Left ventricle myocardium inferior (tissue), 1 donor: ENCODE measurements around the gene HS3ST1. TPM values are rescaled to one million over a fixed set of nuclear protein-coding genes. Genes with fewer than 3 reads are reported as not detected.

Experiments
- DNase-seq: peaks from one replicate; pipeline ENCODE4 v3.0.0-alpha.2; 2020
- H3K27ac ChIP-seq: fragments of 200-600 bp; replicated peaks from 2 replicates; pipeline ENCODE4 v1.8.0; 2021
- H3K27me3 ChIP-seq: fragments of 200-600 bp; 2 replicates; pipeline ENCODE4 v1.8.0; 2021; ENCODE audit warnings: low read depth
- H3K36me3 ChIP-seq: fragments of 200-600 bp; 2 replicates; pipeline ENCODE4 v1.8.0; 2021
- H3K4me1 ChIP-seq: fragments of 200-600 bp; 2 replicates; pipeline ENCODE4 v1.8.0; 2021
- H3K4me3 ChIP-seq: fragments of 200-600 bp; 2 replicates; pipeline ENCODE4 v1.8.0; 2021; ENCODE audit warnings: mild to moderate bottlenecking, moderate library complexity
- H3K9me3 ChIP-seq: fragments of 200-600 bp; replicated peaks from 2 replicates; pipeline ENCODE4 v1.8.0; 2021
- intact Hi-C: fragments of 100-400 bp; cut with micrococcal nuclease; formaldehyde crosslinking; loops from one replicate; pipeline ENCODE4 v1.11.0; 2022
- total RNA-seq: library from RNA; stranded (reverse); fragmentation: NEBNext Ultra II Directional; extraction: Animal tissue kit (Norgen Biotek cat#: 25700); gene quantifications from one replicate; pipeline ENCODE4 v1.2.1, GENCODE V29; 2021
- TF ChIP-seq, protein P1 (sequence below): fragments of 200-600 bp; IDR thresholded peaks from 2 replicates; pipeline ENCODE4 v1.8.0; 2021; ENCODE audit warnings: antibody characterized with exemption, mild to moderate bottlenecking, borderline replicate concordance
- donor health status: DM: no; HTN: yes; CAD: no; lungs with severe emphysema.

HS3ST1 gene
- total RNA-seq, 1 donor from 2014 or later = 2.4 TPM

DNA sequence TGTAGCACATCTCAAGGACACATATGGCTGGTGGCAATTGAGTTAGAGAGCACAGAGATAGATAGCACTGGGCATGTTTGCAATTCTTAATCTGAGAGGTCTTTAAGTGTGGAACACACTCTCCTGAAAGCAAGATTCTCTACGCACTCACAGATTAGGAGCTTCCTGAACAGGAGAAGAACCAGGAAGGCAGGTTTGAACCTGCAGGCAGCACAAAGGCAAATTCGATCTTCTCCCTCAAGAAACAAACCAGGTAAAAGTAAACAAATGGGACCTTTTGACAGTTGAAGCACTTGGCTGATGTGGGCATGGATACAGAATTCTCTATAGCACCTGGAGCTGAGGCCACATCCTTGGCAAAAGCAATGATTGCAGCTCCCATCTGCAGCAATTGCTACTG, 24.3 kb downstream of the HS3ST1 start:
- Histone ChIP-seq H3K4me1 (no peaks in the 10 kb centered on the region), H3K4me3 (no peak overlapping the region), H3K9me3 (no peaks in the 10 kb centered on the region), H3K36me3 (peaks cover 7% of the 10 kb centered on the region), H3K27me3 (no peaks in the 10 kb centered on the region), H3K27ac (no peak overlapping the region)
- DNase-seq = no peak
- intact Hi-C loops = no loop called here
- TF ChIP-seq, protein P1, sequence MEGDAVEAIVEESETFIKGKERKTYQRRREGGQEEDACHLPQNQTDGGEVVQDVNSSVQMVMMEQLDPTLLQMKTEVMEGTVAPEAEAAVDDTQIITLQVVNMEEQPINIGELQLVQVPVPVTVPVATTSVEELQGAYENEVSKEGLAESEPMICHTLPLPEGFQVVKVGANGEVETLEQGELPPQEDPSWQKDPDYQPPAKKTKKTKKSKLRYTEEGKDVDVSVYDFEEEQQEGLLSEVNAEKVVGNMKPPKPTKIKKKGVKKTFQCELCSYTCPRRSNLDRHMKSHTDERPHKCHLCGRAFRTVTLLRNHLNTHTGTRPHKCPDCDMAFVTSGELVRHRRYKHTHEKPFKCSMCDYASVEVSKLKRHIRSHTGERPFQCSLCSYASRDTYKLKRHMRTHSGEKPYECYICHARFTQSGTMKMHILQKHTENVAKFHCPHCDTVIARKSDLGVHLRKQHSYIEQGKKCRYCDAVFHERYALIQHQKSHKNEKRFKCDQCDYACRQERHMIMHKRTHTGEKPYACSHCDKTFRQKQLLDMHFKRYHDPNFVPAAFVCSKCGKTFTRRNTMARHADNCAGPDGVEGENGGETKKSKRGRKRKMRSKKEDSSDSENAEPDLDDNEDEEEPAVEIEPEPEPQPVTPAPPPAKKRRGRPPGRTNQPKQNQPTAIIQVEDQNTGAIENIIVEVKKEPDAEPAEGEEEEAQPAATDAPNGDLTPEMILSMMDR = no peak

DNA sequence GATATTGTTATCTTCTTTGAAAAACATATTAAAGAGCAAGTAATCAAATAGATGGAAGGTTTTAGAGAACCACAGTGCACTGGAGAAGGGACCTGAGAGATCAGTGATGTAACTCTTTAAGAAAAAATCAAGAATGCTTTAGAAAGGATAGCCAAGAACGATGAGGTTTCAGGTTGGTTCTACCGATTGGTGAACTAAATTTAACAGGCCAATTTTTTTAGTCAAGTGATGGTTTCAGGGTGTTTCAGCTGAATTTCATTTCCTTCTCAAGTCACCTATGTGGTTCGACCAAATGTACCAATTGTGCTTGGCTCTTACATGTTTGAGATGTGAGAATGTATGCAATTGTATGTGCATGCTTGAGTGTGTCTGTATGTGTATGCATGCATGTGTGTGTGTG, 26.5 kb downstream of the HS3ST1 start:
- no peak overlapping the region for H3K27ac ChIP-seq

DNA sequence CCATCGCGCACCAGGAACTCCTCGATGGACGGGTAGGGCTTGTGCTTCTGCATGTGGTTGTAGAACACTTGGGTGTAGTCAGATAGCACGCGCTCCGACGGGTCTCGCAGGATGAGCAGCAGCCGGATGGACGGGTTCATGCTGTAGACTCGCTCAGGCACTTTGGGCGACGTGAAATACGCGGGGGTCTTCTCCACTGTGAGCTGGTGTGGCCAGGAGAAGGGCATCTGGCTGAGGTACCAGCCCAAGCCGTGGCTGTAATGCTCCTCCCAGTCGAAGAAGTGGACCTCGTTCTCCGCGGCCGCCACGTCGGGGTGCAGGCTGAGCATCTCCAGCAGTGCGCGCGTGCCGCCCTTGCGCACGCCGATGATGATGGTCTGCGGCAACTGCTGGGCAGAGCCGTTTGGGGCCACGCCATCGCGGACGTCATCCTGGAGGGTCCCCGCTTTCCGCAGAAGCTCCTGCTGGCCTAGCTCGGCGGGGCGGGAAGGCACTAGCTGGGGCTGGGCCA, 29.2 kb downstream of the HS3ST1 start:
- TF ChIP-seq, protein P1 = no peak
- no peaks in the 10 kb centered on the region for H3K9me3 ChIP-seq
- no peaks in the 10 kb centered on the region for H3K27me3 ChIP-seq

More for the DNA sequence above, 26.5 kb downstream of the HS3ST1 start:
- Histone ChIP-seq H3K4me1 (peaks cover 10% of the 10 kb centered on the region), H3K4me3 (no peak overlapping the region), H3K27me3 (no peaks in the 10 kb centered on the region), H3K9me3 (no peaks in the 10 kb centered on the region), H3K36me3 (peaks cover 13% of the 10 kb centered on the region)
- intact Hi-C loops = no loop called here
- no peak for DNase-seq
- TF ChIP-seq, protein P1 = no peak

DNA sequence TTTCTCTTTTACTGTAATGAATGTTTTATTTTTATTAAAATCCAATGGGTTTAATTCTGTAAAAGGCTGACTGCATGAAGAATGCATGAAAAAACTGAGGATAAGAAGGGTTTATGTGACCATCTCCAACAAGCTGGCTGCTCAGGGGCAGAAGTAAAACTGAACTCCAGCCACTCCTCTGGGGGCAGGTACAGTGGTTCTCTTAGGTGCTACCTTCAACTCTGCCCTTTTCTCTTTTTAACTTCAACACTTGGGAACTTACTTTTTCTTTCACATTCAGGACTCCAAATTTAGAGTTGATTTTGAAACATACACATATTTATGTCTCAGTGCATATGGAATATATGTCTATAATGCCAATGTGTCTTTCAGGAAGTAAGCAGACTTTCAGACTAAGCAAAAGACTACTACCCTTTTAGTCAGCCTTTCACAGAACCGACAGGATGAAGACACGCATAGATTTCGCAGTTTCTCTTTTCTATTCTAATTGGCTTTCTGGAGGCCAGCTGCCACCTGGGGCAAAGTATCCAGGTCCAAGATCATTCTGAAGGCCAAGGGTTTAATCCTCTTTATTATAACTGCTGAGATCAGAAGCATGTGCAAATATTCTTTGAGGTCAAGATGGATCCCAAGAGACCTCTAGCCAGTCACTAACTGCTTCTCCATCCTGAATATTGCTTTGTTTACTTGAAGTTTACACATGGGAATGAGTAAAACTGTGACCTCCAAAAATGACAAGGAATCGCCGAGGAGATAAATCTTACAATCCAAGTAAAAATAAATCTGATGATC, 30.7 kb downstream of the HS3ST1 start:
- Histone ChIP-seq H3K36me3 (peaks cover 13% of the 10 kb centered on the region), H3K9me3 (no peaks in the 10 kb centered on the region), H3K4me1 (peaks cover 12% of the 10 kb centered on the region), H3K27me3 (no peaks in the 10 kb centered on the region), H3K4me3 (no peak overlapping the region), H3K27ac (no peak overlapping the region)
- TF ChIP-seq, protein P1 = no peak
- no peak for DNase-seq
- intact Hi-C loops = no loop called here

More for the DNA sequence above, 29.2 kb downstream of the HS3ST1 start:
- Histone ChIP-seq H3K27ac (no peak overlapping the region), H3K4me1 (peaks cover 12% of the 10 kb centered on the region), H3K4me3 (no peak overlapping the region), H3K36me3 (peaks cover 13% of the 10 kb centered on the region)
- no peak for DNase-seq
- intact Hi-C loops = no loop called here

DNA sequence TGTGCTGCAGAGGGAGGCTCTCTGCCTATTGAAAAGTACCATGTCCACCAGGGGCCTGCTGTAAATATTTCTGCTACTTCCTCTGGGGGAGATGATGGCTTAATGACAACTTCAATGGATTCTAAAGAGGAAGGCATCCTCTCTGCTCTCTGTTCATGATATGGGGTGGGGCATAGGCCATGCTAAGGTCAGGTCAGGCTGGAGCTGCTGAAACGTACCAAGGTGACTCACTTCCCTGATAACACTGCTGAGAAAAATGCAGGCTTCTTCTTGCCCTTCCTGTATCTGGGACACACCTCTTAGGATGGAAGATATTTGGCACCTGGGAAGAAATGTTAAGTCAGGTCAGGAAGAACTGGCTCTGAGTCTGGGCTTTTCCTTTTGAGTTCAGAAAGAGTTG, 31.5 kb downstream of the HS3ST1 start:
- Histone ChIP-seq H3K9me3 (no peaks in the 10 kb centered on the region), H3K27ac (no peak overlapping the region), H3K4me1 (peaks cover 12% of the 10 kb centered on the region), H3K36me3 (peaks cover 13% of the 10 kb centered on the region), H3K27me3 (no peaks in the 10 kb centered on the region), H3K4me3 (no peak overlapping the region)
- TF ChIP-seq, protein P1 = no peak
- DNase-seq = no peak
- intact Hi-C loops = no loop called here
